H1 (cell line): ENCODE data around the gene DLG1. TPM values are rescaled to one million over a fixed set of nuclear protein-coding genes. Genes with fewer than 3 reads are reported as not detected.

ENCODE experiments used
- CTCF ChIA-PET: fragments of 300-600 bp; sonication (Branson Sonifier 250); formaldehyde crosslinking; loops from one replicate; lab custom pipeline; 2021; ENCODE audit not compliant: partially characterized antibody; lab: Charles Lee
- POLR2A ChIA-PET: fragments of 300-600 bp; sonication (Branson Sonifier 250); formaldehyde crosslinking; loops from one replicate; lab custom pipeline; 2021; ENCODE audit warnings: inconsistent platforms; ENCODE audit not compliant: partially characterized antibody; lab: Charles Lee
- DNase-seq, 2 experiments: peaks; one replicate each; pipeline versions ENCODE4 v3.0.0 to v3.0.0-alpha.2; 2010 to 2022; ENCODE audit warnings: low spot score in 2 of 2, low read depth in 1 of 2, mixed read lengths in 1 of 2
- FAIRE-seq: peaks from 2 replicates; lab custom pipeline; 2011; peaks lifted over from hg19 to GRCh38; lab: Jason Lieb, UNC
- H2AFZ ChIP-seq: 2 replicates; pipeline ENCODE4 v1.8.1; 2012; ENCODE audit warnings: low read length, inconsistent platforms
- H2AK5ac ChIP-seq: 2 replicates; pipeline ENCODE4 v1.6.1; 2013; ENCODE audit warnings: low read depth, low read length
- H2BK120ac ChIP-seq: replicated peaks from 2 replicates; pipeline ENCODE3; 2013; ENCODE audit warnings: low read depth, low read length, inconsistent platforms
- H2BK12ac ChIP-seq: 2 replicates; pipeline ENCODE4 v1.6.1; 2013; ENCODE audit warnings: low read depth, low read length
- H2BK15ac ChIP-seq: 2 replicates; pipeline ENCODE4 v1.6.1; 2013; ENCODE audit warnings: low read length
- H2BK20ac ChIP-seq: 2 replicates; pipeline ENCODE4 v1.6.1; 2013; ENCODE audit warnings: low read length
- H2BK5ac ChIP-seq: 2 replicates; pipeline ENCODE4 v1.6.1; 2013; ENCODE audit warnings: low read depth, low read length
- H3K14ac ChIP-seq: 2 replicates; pipeline ENCODE4 v1.6.1; 2013; ENCODE audit warnings: inconsistent platforms; ENCODE audit not compliant: insufficient read length
- H3K18ac ChIP-seq: 2 replicates; pipeline ENCODE4 v1.6.1; 2013; ENCODE audit warnings: low read length; ENCODE audit errors: extremely low read depth
- H3K23ac ChIP-seq: 2 replicates; pipeline ENCODE4 v1.6.1; 2013; ENCODE audit warnings: inconsistent platforms; ENCODE audit not compliant: insufficient read length
- H3K23me2 ChIP-seq: 2 replicates; pipeline ENCODE4 v1.6.1; 2013; ENCODE audit warnings: low read depth, low read length
- H3K27ac ChIP-seq: 2 replicates; pipeline ENCODE4 v1.6.1; 2011; ENCODE audit warnings: low read depth, low read length, inconsistent platforms
- H3K27me3 ChIP-seq, 4 experiments: replicated peaks in 1 of 4; 1 replicate in 1 of 4; 2 replicates in 3 of 4; pipeline versions ENCODE4 v1.6.1 to v1.8.1; 2011 to 2013; ENCODE audit warnings: low read length in 3 of 4, mild to moderate bottlenecking in 3 of 4, inconsistent platforms in 2 of 4, mixed read lengths in 2 of 4, moderate library complexity in 1 of 4; ENCODE audit not compliant: control insufficient read depth in 3 of 4, insufficient read depth in 3 of 4; ENCODE audit errors: extremely low read depth in 1 of 4
- H3K36me3 ChIP-seq, 4 experiments: 2 replicates each; pipeline versions ENCODE4 v1.6.1 to v1.8.1; 2011 to 2013; ENCODE audit warnings: mild to moderate bottlenecking in 4 of 4, low read length in 3 of 4, moderate library complexity in 2 of 4, control low read depth in 1 of 4, inconsistent platforms in 1 of 4; ENCODE audit not compliant: insufficient read depth in 4 of 4, control insufficient read depth in 2 of 4
- H3K4ac ChIP-seq: replicated peaks from 2 replicates; pipeline ENCODE3; 2013; ENCODE audit warnings: low read length, low read depth, mixed read lengths, inconsistent platforms; ENCODE audit not compliant: insufficient read length
- H3K4me1 ChIP-seq, 4 experiments: replicated peaks in 1 of 4; 1 replicate in 1 of 4; 2 replicates in 3 of 4; pipeline versions ENCODE4 v1.6.1 to v1.8.1; 2011 to 2013; ENCODE audit warnings: low read length in 3 of 4, inconsistent platforms in 2 of 4, mixed read lengths in 1 of 4; ENCODE audit not compliant: insufficient read depth in 4 of 4, control insufficient read depth in 3 of 4
- H3K4me2 ChIP-seq, 2 experiments: 2 replicates each; pipeline versions ENCODE4 v1.6.1 to v1.8.1; 2011 to 2013; ENCODE audit warnings: low read depth in 2 of 2, low read length in 2 of 2, control low read depth in 1 of 2, inconsistent platforms in 1 of 2, mild to moderate bottlenecking in 1 of 2; ENCODE audit not compliant: insufficient read depth in 1 of 2
- H3K4me3 ChIP-seq, 4 experiments: fragments of 200-600, 300-600 bp in 1 of 4; sonication (generic), shearing (Covaris generic), sonication (Bioruptor Twin) in 1 of 4; 2 replicates each; pipeline versions ENCODE4 v1.5.1 to v1.8.1; 2011 to 2016; ENCODE audit warnings: low read length in 4 of 4, low read depth in 3 of 4, control low read depth in 2 of 4, inconsistent platforms in 2 of 4, mild to moderate bottlenecking in 2 of 4, mixed read lengths in 1 of 4, moderate library complexity in 1 of 4; ENCODE audit not compliant: insufficient read depth in 2 of 4; ENCODE audit errors: extremely low read depth in 1 of 4
- H3K56ac ChIP-seq: replicated peaks from 2 replicates; pipeline ENCODE3; 2013; ENCODE audit warnings: low read depth, mild to moderate bottlenecking, mixed read lengths, low read length, inconsistent platforms; ENCODE audit not compliant: insufficient read length
- H3K79me1 ChIP-seq: 2 replicates; pipeline ENCODE4 v1.6.1; 2013; ENCODE audit warnings: low read depth, low read length, control low read depth
- H3K79me2 ChIP-seq, 2 experiments: 2 replicates each; pipeline versions ENCODE4 v1.6.1 to v1.8.1; 2012 to 2013; ENCODE audit warnings: low read length in 2 of 2, mild to moderate bottlenecking in 2 of 2, inconsistent platforms in 1 of 2; ENCODE audit not compliant: insufficient read depth in 2 of 2, control insufficient read depth in 1 of 2
- H3K9ac ChIP-seq, 4 experiments: replicated peaks in 1 of 4; 1 replicate in 1 of 4; 2 replicates in 3 of 4; pipeline versions ENCODE4 v1.6.1 to v1.8.1; 2011 to 2013; ENCODE audit warnings: low read depth in 3 of 4, low read length in 3 of 4, control low read depth in 2 of 4, mild to moderate bottlenecking in 2 of 4, moderate library complexity in 2 of 4, inconsistent platforms in 1 of 4; ENCODE audit errors: extremely low read depth in 1 of 4
- H3K9me3 ChIP-seq, 2 experiments: 2 replicates each; pipeline versions ENCODE4 v1.6.1 to v1.8.1; 2012 to 2013; ENCODE audit warnings: mild to moderate bottlenecking in 2 of 2, moderate library complexity in 2 of 2, control low read depth in 1 of 2, inconsistent platforms in 1 of 2, low read depth in 1 of 2, low read length in 1 of 2, mixed read lengths in 1 of 2; ENCODE audit not compliant: insufficient read depth in 2 of 2
- H4K20me1 ChIP-seq, 2 experiments: replicated peaks in 1 of 2; 2 replicates each; pipeline versions ENCODE3 to v1.8.1; 2011 to 2013; ENCODE audit warnings: inconsistent platforms in 2 of 2, low read length in 2 of 2, mild to moderate bottlenecking in 1 of 2; ENCODE audit not compliant: insufficient read depth in 2 of 2, control insufficient read depth in 1 of 2
- H4K5ac ChIP-seq: 2 replicates; pipeline ENCODE4 v1.6.1; 2013; ENCODE audit warnings: low read length, low read depth, mixed read lengths, inconsistent platforms; ENCODE audit not compliant: insufficient read length
- H4K8ac ChIP-seq: 2 replicates; pipeline ENCODE4 v1.8.0; 2013; ENCODE audit warnings: mild to moderate bottlenecking, moderate library complexity, low read length, inconsistent platforms; ENCODE audit not compliant: insufficient read depth; ENCODE audit errors: extremely low read depth
- H4K91ac ChIP-seq: replicated peaks from 2 replicates; pipeline ENCODE3; 2013; ENCODE audit warnings: low read length, mixed read lengths, inconsistent platforms; ENCODE audit not compliant: insufficient read length
- EGR1 ChIP-seq: IDR thresholded peaks from 2 replicates; pipeline ENCODE4 v1.6.1; 2011; ENCODE audit warnings: low read depth, low read length, borderline replicate concordance
- FOSL1 ChIP-seq: IDR thresholded peaks from 2 replicates; pipeline ENCODE4 v1.6.1; 2011; ENCODE audit warnings: mild to moderate bottlenecking, low read depth, low read length, moderate library complexity; ENCODE audit not compliant: insufficient read depth
- HDAC6 ChIP-seq: IDR thresholded peaks from one replicate; pipeline ENCODE4 v1.7.1; 2012; ENCODE audit warnings: low read depth, mild to moderate bottlenecking, inconsistent platforms, low read length, moderate library complexity
- NRF1 ChIP-seq: IDR thresholded peaks from 2 replicates; pipeline ENCODE4 v1.6.1; 2011; ENCODE audit warnings: mild to moderate bottlenecking, low read depth, low read length, improper control_type of control experiment
- RNF2 ChIP-seq: fragments of 200-900, 300-1000 bp; sonication (generic); IDR thresholded peaks from 2 replicates; pipeline ENCODE4 v1.7.1; 2016; ENCODE audit warnings: borderline replicate concordance, low read depth, mild to moderate bottlenecking, antibody characterized with exemption, low read length; ENCODE audit not compliant: poor library complexity, severe bottlenecking; ENCODE audit errors: missing control alignments
- SRF ChIP-seq: IDR thresholded peaks from 2 replicates; pipeline ENCODE4 v1.6.1; 2011; ENCODE audit warnings: mild to moderate bottlenecking, low read depth, low read length, moderate library complexity
- WGBS, 2 experiments: shearing (Covaris generic) in 1 of 2; methylation state at CpG; one replicate each; pipeline versions ENCODE4 v1.1.6 to v1.1.7; 2013 to 2015; ENCODE audit warnings: low lambda C conversion rate in 2 of 2, mixed read lengths in 2 of 2, inconsistent platforms in 1 of 2, low coverage in 1 of 2, missing lambda C conversion rate in 1 of 2; ENCODE audit not compliant: insufficient replicate concordance in 2 of 2, insufficient coverage in 1 of 2, insufficient read length in 1 of 2; ENCODE audit errors: extremely low coverage in 1 of 2, missing lambda C conversion rate in 1 of 2; 5-methylcytosine and 5-hydroxymethylcytosine counted together
- polyA plus RNA-seq, 7 experiments: library from polyadenylated mRNA; depleted of rRNA in 3 of 7; stranded (reverse) in 5 of 7; unstranded in 2 of 7; fragments of >200 nt in 5 of 7; fragments of 200-250 nt in 2 of 7; gene quantifications; 1 replicate in 5 of 7; 2 replicates in 1 of 7; 4 replicates in 1 of 7; pipeline versions ENCODE4 v1.2.1 to v1.2.3, GENCODE V29; 2011 to 2013; ENCODE audit warnings: missing spikeins in 2 of 7, mixed read lengths in 2 of 7
- total RNA-seq: library from RNA; stranded (reverse); fragmentation: NEBNext Ultra II Directional; extraction: Animal tissue kit (Norgen Biotek cat#: 25700); gene quantifications from 2 replicates; pipeline ENCODE4 v1.2.1, GENCODE V29; 2021

DLG1 gene
- total and polyA plus RNA-seq, 2 of the 8 experiments (the other 6 are each of a cell fraction or from before 2014, with no cell fraction given): 13.4 to 78.8 TPM

GRCh38 chr3:197122394-197122793 is 176.0 kb downstream of the DLG1 start:
- H3K9me3 ChIP-seq: no peaks in the 10 kb centered on the region
- no peak overlapping the region for H4K8ac ChIP-seq
- no peak overlapping the region for H2BK15ac ChIP-seq
- DNase-seq: no peak
- no peaks in the 10 kb centered on the region for H3K79me2 ChIP-seq
- H3K9ac ChIP-seq: no peak overlapping the region
- no peaks in the 10 kb centered on the region for H3K23me2 ChIP-seq
- H3K18ac ChIP-seq: no peak overlapping the region
- FAIRE-seq: no peak
- no peak overlapping the region for H3K4ac ChIP-seq
- H3K4me2 ChIP-seq: no peak overlapping the region
- no peak overlapping the region for H2AK5ac ChIP-seq
- no peak overlapping the region for H2BK5ac ChIP-seq
- no peak overlapping the region for H3K56ac ChIP-seq
- no peaks in the 10 kb centered on the region for H3K27me3 ChIP-seq
- ChIA-PET CTCF (no interaction called here), POLR2A (no interaction called here)
- no peak overlapping the region for H3K14ac ChIP-seq
- no peak overlapping the region for H3K4me3 ChIP-seq
- H4K91ac ChIP-seq: no peak overlapping the region
- H3K4me1 ChIP-seq: no peaks in the 10 kb centered on the region
- H3K27ac ChIP-seq: no peak overlapping the region
- no peak overlapping the region for H2BK20ac ChIP-seq
- 39% methylated on average over 2 of the region's 2 CpGs; no CpG with 5 or more reads in 1 of the 2 experiments for WGBS, 2 experiments
- H4K20me1 ChIP-seq: no peaks in the 10 kb centered on the region
- H2BK12ac ChIP-seq: no peak overlapping the region
- H3K36me3 ChIP-seq: peaks cover 0 to 2% (median 0%) of the 10 kb centered on the region in 4 experiments; a peak in 1 of 8 replicates
- H2BK120ac ChIP-seq: no peak overlapping the region
- TF ChIP-seq FOSL1 (no peak), SRF (no peak), EGR1 (no peak), RNF2 (no peak), NRF1 (no peak), HDAC6 (no peak)
- no peak overlapping the region for H4K5ac ChIP-seq
- no peaks in the 10 kb centered on the region; the same call in 1 of the 2 replicates for H3K79me1 ChIP-seq
- no peak overlapping the region for H3K23ac ChIP-seq
- H2AFZ ChIP-seq: no peak overlapping the region
